ENCODE results near the gene SPEN.

Gene SPEN

DNA sequence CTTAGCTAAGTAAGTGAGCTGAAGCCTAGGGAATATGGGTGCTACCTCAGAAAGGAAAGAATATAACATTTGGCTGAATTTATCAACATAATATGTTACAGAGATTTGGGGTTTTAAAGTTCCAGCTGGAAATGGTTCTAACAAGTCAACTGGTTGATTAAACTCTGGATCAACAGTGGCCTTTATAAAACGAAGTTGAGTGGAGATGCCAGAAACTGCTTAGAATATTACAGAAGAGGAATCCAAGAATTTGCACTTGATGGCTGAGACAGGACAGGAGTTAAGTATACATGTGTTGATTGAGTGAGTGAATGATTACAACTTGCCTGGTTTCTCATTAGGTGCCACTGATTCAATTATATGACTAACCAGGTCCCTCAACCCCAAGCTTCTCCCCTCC lies 135.8 kb downstream of the SPEN start:
- no peak for DNase-seq (ENCODE audit: low read depth in 2 of 2)

DNA sequence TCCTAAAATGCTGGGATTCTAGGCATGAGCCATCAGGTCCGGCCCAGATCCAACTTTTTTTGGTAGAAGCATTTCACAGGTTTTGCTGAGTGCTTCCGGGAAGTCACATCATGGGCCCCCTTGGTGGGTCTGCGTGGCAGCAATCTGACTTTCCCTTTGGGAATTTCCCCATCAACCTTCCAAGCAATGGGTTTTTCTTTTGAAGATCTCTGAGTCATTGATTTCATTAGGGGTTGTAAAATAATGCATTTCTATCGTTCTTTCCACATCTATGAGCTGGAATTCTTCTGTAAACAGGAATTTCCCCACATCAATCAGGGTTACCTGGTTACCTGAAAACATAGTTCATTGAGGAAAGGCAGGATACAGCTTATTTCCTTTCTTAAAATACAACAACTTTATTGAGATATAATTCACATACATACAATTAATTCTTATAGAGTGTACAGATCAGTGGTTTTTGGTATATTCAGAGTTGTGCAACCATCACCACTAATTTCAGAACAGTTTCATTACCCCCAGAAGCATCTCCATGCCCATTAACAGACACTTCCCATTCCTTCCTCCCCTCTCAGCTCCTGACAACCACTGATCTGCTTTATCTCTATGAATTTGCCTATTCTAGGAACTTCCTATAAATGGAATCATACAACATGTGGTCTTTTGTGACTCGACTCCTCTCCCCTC lies 138.2 kb downstream of the SPEN start:
- DNase-seq (ENCODE audit: low read depth in 2 of 2): no peak

DNA sequence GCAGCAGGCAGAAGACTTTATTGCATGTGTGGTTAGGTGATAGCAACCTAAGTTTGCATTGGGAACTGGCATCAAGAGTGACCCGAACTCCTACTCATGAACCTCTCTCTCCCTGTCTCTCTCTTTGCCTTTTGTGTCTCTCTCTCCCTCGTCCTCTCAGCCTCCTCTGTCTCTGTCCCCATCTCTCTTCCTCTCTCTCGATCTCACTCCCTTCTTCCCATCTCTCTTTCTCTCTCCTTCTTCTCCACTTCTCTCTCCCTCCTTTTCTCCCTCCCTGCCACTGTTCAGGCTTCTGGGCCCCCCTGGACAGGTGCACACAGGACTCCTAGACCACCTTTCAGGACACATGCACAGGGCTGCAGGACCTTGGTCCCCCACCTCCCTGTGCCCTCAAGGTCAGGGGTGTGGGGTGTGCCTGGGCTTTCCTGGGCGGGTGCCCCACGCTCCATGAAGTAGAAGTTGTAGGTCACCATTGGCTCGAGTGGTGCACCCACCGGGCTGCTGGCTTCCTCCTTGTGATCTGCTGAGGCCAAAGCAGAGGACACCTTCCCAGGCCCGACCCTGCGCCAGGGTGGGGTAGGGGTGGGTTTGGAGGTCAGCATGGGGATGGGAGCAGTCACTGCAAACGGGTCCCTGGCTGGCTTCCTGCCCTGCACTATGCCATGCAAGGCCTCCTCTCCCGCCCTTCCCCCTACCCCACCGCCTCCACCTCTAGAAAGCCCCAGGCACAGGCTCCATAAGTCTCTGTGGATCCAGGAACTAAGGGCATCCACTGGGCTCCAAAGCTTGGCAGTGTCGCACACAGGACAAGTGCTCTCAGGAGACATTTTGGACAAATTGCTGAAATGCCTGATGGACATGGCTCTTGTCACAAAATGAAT lies 141.6 kb downstream of the SPEN start:
- no peak for DNase-seq (ENCODE audit: low read depth in 2 of 2)

DNA sequence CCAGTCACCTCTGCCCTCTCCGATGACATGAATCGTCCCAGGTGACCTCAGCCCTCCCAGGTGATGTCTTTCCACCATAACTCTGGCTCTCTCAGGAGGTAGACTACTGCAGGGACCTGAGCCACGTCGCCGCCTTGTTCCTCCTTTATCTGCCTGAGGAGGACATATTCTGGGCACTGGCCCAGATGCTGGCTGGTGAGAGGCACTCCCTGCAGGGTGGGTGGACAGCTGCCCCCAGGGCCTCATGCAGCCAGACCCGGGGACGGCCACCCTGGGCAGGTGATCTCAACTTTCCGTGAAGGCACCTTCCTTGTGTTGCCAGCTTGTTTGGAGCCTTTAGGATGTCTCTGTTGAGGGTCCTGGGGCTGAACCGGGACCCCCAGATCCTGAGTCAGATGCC lies 142.3 kb downstream of the SPEN start:
- no peak for DNase-seq (ENCODE audit: low read depth in 2 of 2)
